ENCODE data around the gene MOB1A.
"Not testable (repeated sequence)": the region's sequence is repeated elsewhere in the genome, so short reads cannot be mapped to it uniquely, and the experiment has no call there.

MOB1A gene

DNA sequence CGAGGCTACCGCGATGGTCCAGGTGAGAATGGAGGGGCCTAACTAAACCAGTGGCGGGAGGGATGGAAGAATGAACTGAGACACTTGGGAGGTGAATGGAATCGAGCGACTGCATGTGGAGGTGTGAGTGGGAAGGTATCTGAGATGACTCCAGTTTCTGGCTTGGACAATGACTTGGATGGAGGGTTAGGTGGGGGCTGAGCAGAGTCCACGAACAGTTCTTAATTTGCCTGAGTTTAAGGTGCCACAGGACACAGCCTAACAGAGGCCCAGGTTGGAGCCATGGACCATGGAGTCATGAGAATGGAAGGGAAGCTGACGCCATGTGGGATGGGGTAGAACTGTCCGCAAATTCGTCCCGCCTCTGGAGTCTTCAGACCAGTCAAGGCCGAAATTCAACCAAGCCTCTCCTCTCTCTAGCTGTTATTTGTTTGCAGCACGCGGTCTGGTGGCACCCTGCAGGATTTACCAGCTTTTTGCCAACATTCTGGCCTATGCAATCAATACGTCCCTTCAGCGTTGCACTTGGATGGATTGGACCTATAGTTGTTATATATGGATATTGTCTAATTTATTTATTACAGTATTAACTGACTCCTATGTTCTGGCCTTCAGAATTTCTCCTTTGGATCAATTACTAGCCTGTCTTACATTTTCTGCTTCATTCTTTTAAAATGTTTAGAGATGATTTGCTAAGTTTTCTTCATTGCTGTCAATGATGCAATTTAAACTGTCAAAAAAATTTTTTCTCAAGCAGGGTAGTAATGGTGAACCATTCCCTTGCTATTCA, 30.0 kb downstream of the MOB1A start:
- DNase-seq, result no peak

- peak; percentile 98 for DNase-seq
Measured at GRCh38 chr2:74147727-74148456, 30.8 kb downstream of the MOB1A start, which contains the start of gene BOLA3. TSS of gene BOLA3 (minus strand) at chr2:74147912. CDS start at chr2:74147874, 38 bp downstream.

- no peak for DNase-seq
Measured at GRCh38 chr2:74146929-74147726, 31.6 kb downstream of the MOB1A start.

DNA sequence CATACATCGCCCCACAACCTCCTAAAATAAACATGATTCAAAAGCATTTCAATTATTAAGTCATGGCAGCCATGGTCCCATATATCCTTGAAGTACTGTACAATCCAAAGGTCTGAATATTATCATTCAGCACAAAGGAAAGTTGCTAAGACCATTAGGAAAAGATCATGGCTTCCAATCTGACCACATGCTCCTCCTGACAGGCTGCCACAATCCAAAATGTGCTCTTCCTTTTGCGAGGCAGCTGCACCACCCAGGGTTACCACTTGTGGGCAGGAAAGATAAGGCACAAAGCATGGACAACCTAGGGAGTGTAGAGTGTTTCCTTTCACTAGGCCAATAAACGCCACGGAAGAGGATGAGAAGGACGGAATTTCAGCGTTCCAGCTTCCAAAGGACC, 36.3 kb downstream of the MOB1A start:
- no peak for DNase-seq

GRCh38 chr2:74138600-74139323, 39.9 kb downstream of the MOB1A start:
- DNase-seq, result peak; percentile 51

GRCh38 chr2:74137651-74138599, 40.8 kb downstream of the MOB1A start:
- DNase-seq, result no peak

GRCh38 chr2:74131901-74132300, 46.8 kb downstream of the MOB1A start:
- DNase-seq, result no peak

- DNase-seq, result no peak
Measured at GRCh38 chr2:74130211-74130995, 48.3 kb downstream of the MOB1A start.

DNA sequence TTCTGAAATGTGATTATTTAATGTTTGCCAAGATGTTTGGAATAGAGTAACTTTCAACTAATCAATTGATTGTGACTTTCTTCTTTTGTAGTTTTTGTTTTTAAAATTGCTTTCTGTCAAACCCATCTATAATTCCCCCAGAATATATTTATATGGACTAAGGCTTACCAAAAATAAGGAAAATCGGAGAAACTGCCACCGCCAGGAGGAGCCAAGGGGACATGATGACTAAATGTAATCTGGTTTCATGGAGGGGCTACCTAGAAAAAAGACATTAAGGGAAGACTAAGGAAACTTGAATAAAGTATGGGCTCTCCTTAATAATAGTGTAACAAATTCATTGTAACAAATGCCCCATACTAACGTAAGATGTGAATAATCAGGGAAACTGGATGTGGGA, 50.5 kb downstream of the MOB1A start:
- no peak for DNase-seq

DNA sequence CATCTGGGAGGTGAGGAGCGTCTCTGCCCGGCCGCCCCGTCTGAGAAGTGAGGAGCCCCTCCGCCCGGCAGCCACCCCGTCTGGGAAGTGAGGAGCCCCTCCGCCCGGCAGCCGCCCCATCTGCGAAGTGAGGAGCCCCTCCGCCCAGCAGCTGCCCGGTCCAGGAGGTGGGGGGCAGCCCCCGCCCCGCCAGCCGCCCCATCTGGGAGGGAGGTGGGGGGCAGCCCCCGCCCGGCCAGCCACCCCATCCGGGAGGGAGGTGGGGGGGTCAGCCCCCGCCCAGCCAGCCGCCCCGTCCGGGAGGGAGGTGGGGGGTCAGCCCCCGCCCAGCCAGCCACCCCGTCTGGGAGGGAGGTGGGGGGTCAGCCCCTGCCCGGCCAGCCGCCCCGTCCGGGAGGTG, 54.7 kb downstream of the MOB1A start:
- DNase-seq, result not testable (repeated sequence)

GRCh38 chr2:74121846-74122245, 56.8 kb downstream of the MOB1A start:
- DNase-seq, result not testable (repeated sequence)

DNA sequence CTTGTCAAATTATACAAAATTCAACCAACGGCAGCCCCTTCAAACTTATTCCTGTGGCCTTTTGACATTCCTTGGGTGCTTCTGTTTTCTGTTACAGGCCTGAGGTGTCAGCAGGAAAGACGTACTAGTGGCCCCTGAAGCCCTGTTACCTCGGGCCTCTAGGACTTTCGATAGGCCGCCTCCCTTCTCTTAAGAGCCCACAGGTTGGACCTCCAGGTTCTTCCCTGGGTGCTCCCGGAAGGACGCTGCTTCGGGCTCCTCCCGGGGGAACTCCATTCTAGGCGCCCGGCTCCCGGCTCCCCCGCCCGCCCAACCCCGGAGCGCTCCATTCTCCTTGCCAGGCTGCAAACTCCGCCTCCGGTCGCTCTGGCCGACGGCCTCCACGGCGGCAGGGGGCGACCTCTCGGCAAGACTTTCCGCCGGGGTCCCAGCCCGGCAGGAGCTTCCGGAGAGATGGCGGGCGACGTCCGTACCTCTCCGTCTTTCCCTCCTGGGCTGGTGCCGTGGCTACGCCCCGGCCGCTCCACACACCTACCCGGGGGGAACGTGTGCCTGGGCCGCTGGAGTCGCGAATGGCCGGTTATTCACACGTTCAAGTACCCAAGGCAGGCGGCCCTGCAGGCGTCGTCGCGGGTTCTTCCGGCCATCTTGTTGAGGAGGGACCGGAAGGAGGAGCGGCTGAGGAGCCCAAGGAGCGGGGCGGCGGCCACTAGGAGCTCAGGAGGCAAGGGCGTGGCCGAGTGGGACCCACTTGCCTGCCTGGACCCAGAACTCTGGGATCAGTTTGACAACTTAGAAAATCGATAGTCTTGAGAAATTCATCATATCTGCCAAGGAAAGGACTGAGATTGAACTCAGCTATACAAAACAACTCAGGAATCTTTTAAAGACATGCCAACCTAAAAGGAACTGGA, 58.5 kb downstream of the MOB1A start:
- peak; percentile 94 for DNase-seq

DNA sequence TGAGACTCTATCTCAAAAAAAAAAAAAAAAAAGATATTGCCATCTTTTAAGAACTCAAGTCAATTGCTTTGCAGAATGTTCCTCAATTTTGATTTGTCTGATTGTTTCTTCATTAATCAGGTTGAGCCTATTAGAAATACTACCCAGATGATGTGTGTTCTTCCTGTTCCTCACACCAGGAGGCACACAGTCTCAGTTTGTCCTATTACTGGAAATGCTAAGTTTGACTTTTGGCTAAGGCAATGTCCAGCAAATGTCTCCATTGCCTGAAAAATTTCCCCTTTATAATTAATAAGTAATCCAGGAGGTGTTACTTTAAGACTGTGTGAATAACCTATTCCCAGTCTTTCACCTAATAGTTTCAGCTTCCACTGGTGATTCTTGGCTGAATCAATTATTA, 59.3 kb downstream of the MOB1A start:
- DNase-seq, result no peak

DNA sequence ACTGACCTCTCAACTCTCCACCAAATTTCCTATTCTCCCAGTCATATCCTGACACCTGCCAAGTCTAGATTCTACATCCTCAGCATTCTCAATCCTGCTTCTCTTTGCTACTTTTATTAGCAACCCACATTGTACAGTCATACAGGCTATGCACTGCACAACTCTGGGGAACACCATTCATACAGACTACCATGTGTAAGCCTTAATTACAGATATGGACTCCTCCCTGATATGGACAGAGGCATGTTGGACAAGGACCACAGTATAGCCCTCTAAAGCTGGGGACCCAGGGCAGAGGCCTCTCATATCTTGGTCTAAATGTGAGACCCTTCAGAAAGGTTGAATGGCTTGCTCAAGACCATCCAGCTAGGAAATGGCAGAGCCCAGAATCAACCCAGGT, 67.3 kb downstream of the MOB1A start:
- DNase-seq, result no peak

GRCh38 chr2:74110537-74110936, 68.1 kb downstream of the MOB1A start:
- no peak for DNase-seq

DNA sequence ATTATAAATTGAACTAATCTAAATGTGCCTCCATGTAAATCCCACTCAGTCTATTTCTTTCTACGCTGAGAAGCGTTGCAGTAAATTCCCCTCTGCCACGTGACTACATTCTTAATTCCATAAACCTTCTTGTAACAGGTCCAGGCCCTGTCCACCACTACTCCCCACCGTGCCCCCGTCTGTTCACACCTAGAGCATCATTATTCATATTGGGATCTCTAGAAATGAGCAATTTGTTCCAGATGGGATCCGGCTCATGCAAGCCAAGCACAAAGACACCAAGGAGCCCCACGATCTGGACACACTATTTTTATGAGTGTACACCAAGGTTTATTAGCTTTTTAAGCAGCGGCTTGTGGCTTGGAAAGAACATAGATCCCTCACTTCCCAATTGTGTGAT, 69.1 kb downstream of the MOB1A start:
- DNase-seq, result no peak

- no peak for DNase-seq
Measured at GRCh38 chr2:74107071-74107470, 71.6 kb downstream of the MOB1A start.

DNA sequence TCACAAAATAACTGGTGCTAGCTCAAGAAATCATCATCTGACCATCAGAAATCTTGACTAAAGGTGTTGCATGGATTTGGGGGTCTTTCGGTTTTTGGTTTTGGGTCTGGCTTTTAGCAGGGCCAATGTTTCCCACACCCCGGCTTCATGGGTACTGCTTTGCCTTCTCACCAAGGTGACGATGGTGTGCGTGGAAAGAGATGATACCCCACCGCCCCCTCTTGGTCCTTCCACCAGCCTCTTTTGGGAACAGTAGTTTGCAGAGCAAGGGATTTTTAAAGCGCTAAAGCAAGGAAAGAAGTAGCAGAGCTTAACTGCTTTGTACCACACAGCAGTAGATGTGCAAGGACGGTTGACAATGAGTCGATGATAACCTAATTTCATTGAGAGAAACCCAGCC, 73.3 kb downstream of the MOB1A start:
- DNase-seq, result no peak

DNA sequence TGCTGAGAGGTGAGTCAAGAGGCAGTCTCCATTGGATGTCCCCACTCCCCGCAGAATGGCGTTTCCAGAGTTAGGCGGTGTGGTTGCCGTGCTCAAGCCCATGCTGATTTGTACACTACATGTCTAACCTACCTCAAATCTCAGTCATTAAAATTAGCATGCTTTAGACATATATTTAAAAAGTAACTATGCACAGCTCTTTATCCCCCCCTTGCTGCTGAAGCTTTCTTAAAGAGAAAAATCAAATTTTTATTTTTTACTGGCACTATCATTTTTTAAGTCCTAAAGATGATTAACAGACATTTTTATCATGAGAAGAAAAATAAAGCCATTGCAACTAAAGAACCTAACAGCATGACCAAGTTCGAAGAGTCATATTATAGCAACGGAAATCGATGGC, 73.8 kb downstream of the MOB1A start:
- DNase-seq, result no peak

GRCh38 chr2:74103763-74104162, 74.9 kb downstream of the MOB1A start:
- DNase-seq, result no peak
